Mesendoderm (in vitro differentiated cells): ENCODE measurements around the gene PHLPP1.
A peak's percentile ranks its signal among the peaks of the same experiment; 100 is the strongest.
"Not testable (repeated sequence)": the region's sequence is repeated elsewhere in the genome, so short reads cannot be mapped to it uniquely, and the experiment has no call there.

Source experiments
- DNase-seq: peaks from one replicate; pipeline ENCODE4 v3.0.0; 2013
- H2AK5ac ChIP-seq: 2 replicates; pipeline ENCODE4 v1.6.1; 2013; ENCODE audit warnings: low read length, inconsistent platforms
- H2BK120ac ChIP-seq: 2 replicates; pipeline ENCODE4 v1.6.1; 2013; ENCODE audit warnings: low read depth, mild to moderate bottlenecking, low read length, moderate library complexity, mixed read lengths
- H2BK15ac ChIP-seq: replicated peaks from 2 replicates; pipeline ENCODE4 v1.6.1; 2013; ENCODE audit warnings: low read depth, mild to moderate bottlenecking, moderate library complexity
- H2BK5ac ChIP-seq: 2 replicates; pipeline ENCODE4 v1.6.1; 2013; ENCODE audit warnings: low read length, inconsistent platforms
- H3K18ac ChIP-seq: 2 replicates; pipeline ENCODE4 v1.6.1; 2013; ENCODE audit warnings: mild to moderate bottlenecking, low read length, mixed read lengths
- H3K23ac ChIP-seq: one replicate; pipeline ENCODE4 v1.6.1; 2013; ENCODE audit warnings: low read length
- H3K27ac ChIP-seq: 2 replicates; pipeline ENCODE4 v1.5.1; 2013; ENCODE audit warnings: low read depth, mild to moderate bottlenecking, inconsistent platforms, low read length, moderate library complexity
- H3K27me3 ChIP-seq: 2 replicates; pipeline ENCODE4 v1.6.1; 2013; ENCODE audit warnings: low read length, control low read depth, mild to moderate bottlenecking, inconsistent platforms; ENCODE audit not compliant: insufficient read depth, poor library complexity
- H3K36me3 ChIP-seq: 2 replicates; pipeline ENCODE4 v1.6.1; 2013; ENCODE audit warnings: low read length, inconsistent platforms; ENCODE audit not compliant: control insufficient read depth, insufficient read depth
- H3K4ac ChIP-seq: one replicate; pipeline ENCODE4 v1.6.1; 2013; ENCODE audit warnings: low read depth, mild to moderate bottlenecking, low read length, moderate library complexity
- H3K4me1 ChIP-seq: 2 replicates; pipeline ENCODE4 v1.6.1; 2013; ENCODE audit warnings: low read depth, low read length, inconsistent platforms; ENCODE audit not compliant: control insufficient read depth
- H3K4me2 ChIP-seq: 2 replicates; pipeline ENCODE4 v1.6.1; 2013; ENCODE audit warnings: low read length
- H3K4me3 ChIP-seq: 2 replicates; pipeline ENCODE4 v1.5.1; 2013; ENCODE audit warnings: mild to moderate bottlenecking, low read length
- H3K56ac ChIP-seq: one replicate; pipeline ENCODE4 v1.6.1; 2013; ENCODE audit warnings: low read length
- H3K79me1 ChIP-seq: 2 replicates; pipeline ENCODE4 v1.6.1; 2013; ENCODE audit warnings: low read length, inconsistent platforms
- H3K79me2 ChIP-seq: 2 replicates; pipeline ENCODE4 v1.6.1; 2013; ENCODE audit warnings: mild to moderate bottlenecking, low read length; ENCODE audit not compliant: control insufficient read depth, insufficient read depth
- H3K9ac ChIP-seq: 2 replicates; pipeline ENCODE4 v1.6.1; 2013; ENCODE audit warnings: low read length, inconsistent platforms
- H4K5ac ChIP-seq: one replicate; pipeline ENCODE4 v1.6.1; 2013; ENCODE audit warnings: low read length
- H4K8ac ChIP-seq: one replicate; pipeline ENCODE4 v1.6.1; 2013; ENCODE audit warnings: low read depth, mild to moderate bottlenecking, control low read depth, low read length, moderate library complexity
- WGBS: extraction: QIAGEN DNeasy Blood & Tissue Kit; methylation state at CpG from one replicate; pipeline ENCODE4 v1.1.7; 2013; ENCODE audit warnings: low lambda C conversion rate, missing lambda C conversion rate; ENCODE audit not compliant: insufficient coverage; ENCODE audit errors: extremely low coverage; 5-methylcytosine and 5-hydroxymethylcytosine counted together

Gene PHLPP1

GRCh38 chr18:62799977-62800376 lies 84.6 kb downstream of the PHLPP1 start:
- Histone ChIP-seq H3K36me3 (no peaks in the 10 kb centered on the region), H3K4me1 (peaks cover 13% of the 10 kb centered on the region), H3K18ac (no peak overlapping the region), H4K5ac (no peak overlapping the region), H3K4me3 (no peak overlapping the region), H2BK120ac (no peak overlapping the region), H2AK5ac (no peak overlapping the region), H2BK15ac (no peak overlapping the region), H3K9ac (no peak overlapping the region), H4K8ac (no peak overlapping the region), H3K27ac (no peak overlapping the region), H3K79me2 (peaks cover 50% of the 10 kb centered on the region), H3K27me3 (no peaks in the 10 kb centered on the region), H2BK5ac (no peak overlapping the region), H3K4me2 (no peak overlapping the region), H3K4ac (no peak overlapping the region), H3K23ac (no peak overlapping the region), H3K79me1 (peaks cover 7% of the 10 kb centered on the region), H3K56ac (peak overlapping the region; percentile 64)
- 100% methylated on average over 2 of the region's 6 CpGs for WGBS
- DNase-seq = no peak

- Histone ChIP-seq H4K8ac (no peak overlapping the region), H3K9ac (no peak overlapping the region), H3K36me3 (no peaks in the 10 kb centered on the region), H3K4ac (no peak overlapping the region), H3K27ac (no peak overlapping the region), H3K23ac (no peak overlapping the region), H4K5ac (no peak overlapping the region), H3K79me1 (peaks cover 3% of the 10 kb centered on the region), H3K56ac (no peak overlapping the region), H3K4me3 (no peak overlapping the region), H2BK120ac (no peak overlapping the region), H3K4me1 (peaks cover 8% of the 10 kb centered on the region), H2BK5ac (no peak overlapping the region), H3K27me3 (no peaks in the 10 kb centered on the region), H3K18ac (no peak overlapping the region), H3K4me2 (no peak overlapping the region), H2BK15ac (no peak overlapping the region), H3K79me2 (peaks cover 39% of the 10 kb centered on the region), H2AK5ac (no peak overlapping the region)
- no CpG with 5 or more reads among the region's 3 CpGs for WGBS
- DNase-seq = no peak
These were observed 87.2 kb downstream of the PHLPP1 start for GRCh38 chr18:62802523-62802922.

GRCh38 chr18:62807396-62807795 lies 92.1 kb downstream of the PHLPP1 start:
- Histone ChIP-seq H4K5ac (no peak overlapping the region), H4K8ac (no peak overlapping the region), H3K79me1 (peaks cover 2% of the 10 kb centered on the region), H3K4me3 (no peak overlapping the region), H2BK120ac (no peak overlapping the region), H3K4me1 (peaks cover 3% of the 10 kb centered on the region), H2BK5ac (no peak overlapping the region), H3K27me3 (no peaks in the 10 kb centered on the region), H3K56ac (no peak overlapping the region), H3K18ac (no peak overlapping the region), H3K79me2 (peaks cover 33% of the 10 kb centered on the region), H3K23ac (no peak overlapping the region), H3K4me2 (no peak overlapping the region), H2BK15ac (no peak overlapping the region), H3K9ac (no peak overlapping the region), H2AK5ac (no peak overlapping the region), H3K36me3 (no peaks in the 10 kb centered on the region), H3K27ac (no peak overlapping the region), H3K4ac (no peak overlapping the region)
- no CpG with 5 or more reads among the region's 2 CpGs for WGBS
- DNase-seq = no peak

DNA sequence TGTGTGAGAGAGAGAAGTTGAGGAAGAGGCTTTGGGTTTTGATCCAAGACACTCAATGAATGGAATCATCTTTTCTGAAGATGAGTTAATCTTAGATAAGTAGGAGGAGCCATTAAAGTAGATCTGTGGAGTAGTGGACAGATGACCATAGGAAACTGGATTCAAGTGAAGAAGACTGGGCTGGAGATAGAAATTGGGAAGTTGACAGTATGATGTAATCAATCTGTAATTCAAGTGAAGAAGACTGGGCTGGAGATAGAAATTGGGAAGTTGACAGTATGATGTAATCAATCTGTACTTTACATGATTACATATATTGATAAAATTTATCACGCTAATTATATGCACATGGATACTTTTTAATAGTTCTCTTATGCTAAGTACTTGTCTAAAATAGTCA lies 92.8 kb downstream of the PHLPP1 start:
- no peak overlapping the region for H2AK5ac ChIP-seq
- H2BK15ac ChIP-seq = no peak overlapping the region
- H3K23ac ChIP-seq = no peak overlapping the region
- H4K5ac ChIP-seq = no peak overlapping the region
- H2BK120ac ChIP-seq = no peak overlapping the region
- DNase-seq = no peak
- H3K27ac ChIP-seq = no peak overlapping the region
- H3K79me1 ChIP-seq = peaks cover 2% of the 10 kb centered on the region
- no peak overlapping the region for H3K4ac ChIP-seq
- H2BK5ac ChIP-seq = no peak overlapping the region
- H3K79me2 ChIP-seq = peaks cover 30% of the 10 kb centered on the region
- no peak overlapping the region for H3K4me3 ChIP-seq
- no peak overlapping the region for H3K56ac ChIP-seq
- no peak overlapping the region for H3K4me2 ChIP-seq
- H3K9ac ChIP-seq = no peak overlapping the region
- H3K36me3 ChIP-seq = no peaks in the 10 kb centered on the region
- H3K18ac ChIP-seq = no peak overlapping the region
- WGBS = no CpG with 5 or more reads among the region's 1 CpG
- H4K8ac ChIP-seq = no peak overlapping the region
- no peaks in the 10 kb centered on the region for H3K27me3 ChIP-seq
- peaks cover 4% of the 10 kb centered on the region for H3K4me1 ChIP-seq

- H3K4me3 ChIP-seq, H2BK120ac ChIP-seq, H2BK5ac ChIP-seq, H3K56ac ChIP-seq, H3K27ac ChIP-seq, H2BK15ac ChIP-seq, H3K4ac ChIP-seq, H2AK5ac ChIP-seq, H3K36me3 ChIP-seq, H3K27me3 ChIP-seq, H3K23ac ChIP-seq, H3K18ac ChIP-seq, DNase-seq, H3K4me1 ChIP-seq, H3K79me1 ChIP-seq, H4K8ac ChIP-seq, H3K9ac ChIP-seq, H3K4me2 ChIP-seq, H4K5ac ChIP-seq: not testable (repeated sequence)
- no CpG with 5 or more reads among the region's 8 CpGs for WGBS
- peaks cover 21% of the 10 kb centered on the region for H3K79me2 ChIP-seq
These were observed 94.1 kb downstream of the PHLPP1 start for GRCh38 chr18:62809445-62809844.

DNA sequence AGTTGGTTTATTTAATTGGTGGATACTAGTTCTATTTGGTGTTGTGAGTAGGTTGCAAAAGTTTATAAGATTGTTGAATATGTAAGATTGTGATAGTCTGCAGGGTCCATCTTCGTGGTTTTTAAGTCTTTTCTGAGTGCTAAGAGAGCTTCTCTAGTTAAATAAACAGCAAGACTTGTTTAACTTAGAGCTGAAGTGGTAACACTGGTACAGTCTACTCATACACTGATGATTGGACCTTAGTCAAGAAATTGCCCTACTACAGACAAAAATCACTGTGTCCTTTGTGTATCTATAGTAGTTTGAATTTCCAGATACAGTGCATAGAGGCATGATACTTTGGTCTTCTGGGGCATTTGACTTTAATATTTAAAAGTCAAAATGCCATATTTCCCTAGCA lies 94.6 kb downstream of the PHLPP1 start:
- Histone ChIP-seq H3K4me1 (peaks cover 4% of the 10 kb centered on the region), H3K18ac (no peak overlapping the region), H2AK5ac (no peak overlapping the region), H2BK15ac (no peak overlapping the region), H3K27me3 (no peaks in the 10 kb centered on the region), H2BK5ac (no peak overlapping the region), H4K5ac (no peak overlapping the region), H3K56ac (no peak overlapping the region), H3K27ac (no peak overlapping the region), H2BK120ac (no peak overlapping the region), H3K36me3 (no peaks in the 10 kb centered on the region), H3K79me1 (peaks cover 2% of the 10 kb centered on the region), H4K8ac (no peak overlapping the region), H3K23ac (no peak overlapping the region), H3K79me2 (peaks cover 19% of the 10 kb centered on the region), H3K4me3 (no peak overlapping the region), H3K9ac (no peak overlapping the region), H3K4me2 (no peak overlapping the region), H3K4ac (no peak overlapping the region)
- no CpG with 5 or more reads among the region's 1 CpG for WGBS
- DNase-seq = no peak
